Measurements from ENCODE around the gene FCN3.

The FCN3 gene

GRCh38 chr1:27416387-27417111, 41.9 kb upstream of the FCN3 start:
- Histone ChIP-seq H3K4me2 (no peak overlapping the region), H4K20me1 (ENCODE audit: insufficient read depth) (no peaks in the 10 kb centered on the region), H3K79me2 (ENCODE audit: insufficient read depth, low read depth) (no peaks in the 10 kb centered on the region), H3K4me1 (ENCODE audit: low read depth, poor library complexity, severe bottlenecking) (peaks cover 32% of the 10 kb centered on the region), H2AFZ (ENCODE audit: low read depth) (no peak overlapping the region), H3K4me3 (IDR thresholded peaks at IDR 0.05; ENCODE audit: insufficient read depth, low read depth, low read length) (no peak overlapping the region), H3K36me3 (ENCODE audit: insufficient read depth) (no peaks in the 10 kb centered on the region), H3K27me3 (ENCODE audit: insufficient read depth, low read depth) (no peaks in the 10 kb centered on the region), H3K9ac (no peak overlapping the region), H3K27ac (no peak overlapping the region)
- TF ChIP-seq CTCF (conservative IDR thresholded peaks at IDR 0.05; ENCODE audit: low read depth, low read length) = peak; percentile 82

- Histone ChIP-seq H2AFZ (ENCODE audit: low read depth) (no peak overlapping the region), H3K36me3 (ENCODE audit: insufficient read depth) (no peaks in the 10 kb centered on the region), H3K4me1 (ENCODE audit: low read depth, poor library complexity, severe bottlenecking) (peaks cover 24% of the 10 kb centered on the region), H4K20me1 (ENCODE audit: insufficient read depth) (no peaks in the 10 kb centered on the region), H3K9ac (no peak overlapping the region), H3K4me2 (no peak overlapping the region), H3K79me2 (ENCODE audit: insufficient read depth, low read depth) (no peaks in the 10 kb centered on the region), H3K27ac (no peak overlapping the region), H3K27me3 (ENCODE audit: insufficient read depth, low read depth) (no peaks in the 10 kb centered on the region), H3K4me3 (IDR thresholded peaks at IDR 0.05; ENCODE audit: insufficient read depth, low read depth, low read length) (no peak overlapping the region)
- no peak for TF ChIP-seq CTCF (conservative IDR thresholded peaks at IDR 0.05; ENCODE audit: low read depth, low read length)
Observed at GRCh38 chr1:27414091-27414490, 39.5 kb upstream of the FCN3 start.

GRCh38 chr1:27413004-27413403, 38.4 kb upstream of the FCN3 start:
- Histone ChIP-seq H3K4me1 (ENCODE audit: low read depth, poor library complexity, severe bottlenecking) (peaks cover 15% of the 10 kb centered on the region), H3K79me2 (ENCODE audit: insufficient read depth, low read depth) (no peaks in the 10 kb centered on the region), H3K36me3 (ENCODE audit: insufficient read depth) (no peaks in the 10 kb centered on the region), H2AFZ (ENCODE audit: low read depth) (no peak overlapping the region), H3K27me3 (ENCODE audit: insufficient read depth, low read depth) (no peaks in the 10 kb centered on the region), H3K4me2 (no peak overlapping the region), H3K9ac (no peak overlapping the region), H3K4me3 (IDR thresholded peaks at IDR 0.05; ENCODE audit: insufficient read depth, low read depth, low read length) (no peak overlapping the region), H4K20me1 (ENCODE audit: insufficient read depth) (no peaks in the 10 kb centered on the region), H3K27ac (no peak overlapping the region)
- no peak for TF ChIP-seq CTCF (conservative IDR thresholded peaks at IDR 0.05; ENCODE audit: low read depth, low read length)

GRCh38 chr1:27412502-27412901, 37.9 kb upstream of the FCN3 start:
- no peak overlapping the region for H3K4me2 ChIP-seq
- no peak for TF ChIP-seq CTCF (conservative IDR thresholded peaks at IDR 0.05; ENCODE audit: low read depth, low read length)
- H3K27ac ChIP-seq = no peak overlapping the region
- H4K20me1 ChIP-seq (ENCODE audit: insufficient read depth) = no peaks in the 10 kb centered on the region
- H2AFZ ChIP-seq (ENCODE audit: low read depth) = no peak overlapping the region
- no peak overlapping the region for H3K9ac ChIP-seq
- no peak overlapping the region for H3K4me3 ChIP-seq (IDR thresholded peaks at IDR 0.05; ENCODE audit: insufficient read depth, low read depth, low read length)
- no peaks in the 10 kb centered on the region for H3K36me3 ChIP-seq (ENCODE audit: insufficient read depth)
- H3K79me2 ChIP-seq (ENCODE audit: insufficient read depth, low read depth) = no peaks in the 10 kb centered on the region
- H3K4me1 ChIP-seq (ENCODE audit: low read depth, poor library complexity, severe bottlenecking) = peaks cover 10% of the 10 kb centered on the region
- H3K27me3 ChIP-seq (ENCODE audit: insufficient read depth, low read depth) = no peaks in the 10 kb centered on the region
